ENCODE measurements around the gene CCDC124.

The CCDC124 gene

DNA sequence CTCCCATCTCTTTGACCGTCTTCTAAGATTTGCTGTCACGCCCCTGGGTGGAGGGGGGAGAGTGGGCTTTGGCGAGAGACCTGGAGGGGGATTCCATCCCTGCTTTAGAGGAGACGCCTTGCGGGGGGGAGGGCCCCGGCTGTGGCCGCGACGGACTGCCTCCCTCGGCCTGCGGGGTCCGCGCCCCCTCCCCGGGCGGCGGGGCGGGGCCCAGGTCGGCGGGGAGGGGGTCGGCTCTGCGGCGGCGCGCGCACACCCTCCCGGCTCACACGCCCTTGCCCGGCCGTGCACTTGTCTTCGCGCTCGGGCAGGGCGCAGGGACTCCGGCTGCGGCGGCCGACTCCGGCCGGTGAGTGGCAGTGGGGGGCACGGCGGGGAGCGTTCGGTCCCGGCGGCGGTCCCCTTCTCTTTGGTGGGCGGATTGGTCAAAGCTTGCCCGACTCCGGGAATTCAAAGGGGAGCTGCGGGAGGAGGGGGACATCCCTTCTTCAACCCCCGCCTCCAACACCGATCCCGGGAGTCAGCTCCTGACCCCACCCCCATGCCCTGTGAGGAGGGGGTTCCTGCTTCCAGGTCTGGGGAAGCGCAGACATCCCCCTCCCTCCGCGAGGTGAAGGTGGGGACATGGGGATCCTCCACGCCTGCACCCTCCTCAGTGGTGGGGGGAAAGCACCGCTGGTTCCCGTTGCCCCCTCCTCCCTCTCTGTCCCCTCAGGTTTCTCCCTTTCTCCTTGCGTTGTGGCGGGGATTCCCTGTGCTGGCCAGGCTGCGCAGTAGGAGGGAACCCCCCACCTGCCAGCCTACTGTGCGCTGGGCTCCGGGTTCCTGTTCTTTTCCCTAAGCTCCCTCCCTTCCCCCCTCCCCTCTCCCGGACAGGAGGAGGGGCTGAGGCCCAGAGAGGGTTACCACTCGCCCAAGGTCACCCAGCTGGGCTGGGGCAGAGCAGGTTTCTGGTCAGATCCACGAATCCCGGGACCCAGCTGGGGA, 19.5 kb downstream of the CCDC124 start:
- Histone ChIP-seq H3K9me3 (ENCODE audit: control insufficient read depth in 5 of 5, low read length in 5 of 5) (no peaks in the 10 kb centered on the region), H3K4me1 (ENCODE audit: control insufficient read depth in 5 of 5, insufficient read depth in 5 of 5, low read length in 5 of 5) (peaks cover 0 to 44% (median 38%) of the 10 kb centered on the region in 5 donors), H3K27me3 (ENCODE audit: control insufficient read depth in 5 of 5, insufficient read depth in 4 of 5, low read length in 5 of 5) (peaks cover 38 to 67% (median 51%) of the 10 kb centered on the region in 5 donors), H3K27ac (ENCODE audit: low read depth, low read length) (no peak overlapping the region), H3K36me3 (ENCODE audit: control insufficient read depth in 5 of 5, insufficient read depth in 5 of 5, low read length in 5 of 5) (no peaks in the 10 kb centered on the region), H3K4me3 (ENCODE audit: low read depth in 1 of 5, low read length in 5 of 5) (no peak overlapping the region), H3K9ac (ENCODE audit: low read length in 5 of 5) (no peak overlapping the region)

DNA sequence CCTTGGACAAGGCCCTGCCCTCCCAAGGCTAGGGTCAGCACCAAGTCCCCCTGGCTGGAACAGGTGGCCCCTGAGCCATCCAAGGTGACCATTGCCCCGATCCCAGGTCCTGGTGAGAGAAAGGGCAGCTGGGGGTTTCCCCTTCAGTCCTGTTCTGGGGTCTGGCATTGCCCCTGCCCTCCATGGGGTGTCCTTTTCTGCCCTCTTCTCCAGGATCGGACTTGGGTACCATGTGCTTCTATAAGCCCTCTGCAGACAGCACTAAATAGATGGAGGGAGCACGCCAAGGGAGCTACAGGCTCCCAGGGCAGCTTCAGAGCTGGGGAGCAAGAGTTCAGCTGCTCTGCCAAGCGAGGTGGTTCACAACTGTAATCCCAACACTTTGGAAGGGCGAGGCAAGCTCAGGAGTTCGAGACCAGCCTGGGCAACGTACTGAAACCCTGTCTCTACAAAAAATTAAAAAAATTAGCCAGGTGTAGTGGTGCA, 20.5 kb downstream of the CCDC124 start:
- Histone ChIP-seq H3K9me3 (ENCODE audit: control insufficient read depth in 5 of 5, low read length in 5 of 5) (peaks cover 0 to 2% (median 0%) of the 10 kb centered on the region in 5 donors), H3K9ac (ENCODE audit: low read length in 5 of 5) (no peak overlapping the region), H3K4me1 (ENCODE audit: control insufficient read depth in 5 of 5, insufficient read depth in 5 of 5, low read length in 5 of 5) (peaks cover 0 to 41% (median 36%) of the 10 kb centered on the region in 5 donors), H3K27ac (ENCODE audit: low read depth, low read length) (no peak overlapping the region), H3K4me3 (ENCODE audit: low read depth in 1 of 5, low read length in 5 of 5) (no peak overlapping the region), H3K27me3 (ENCODE audit: control insufficient read depth in 5 of 5, insufficient read depth in 4 of 5, low read length in 5 of 5) (peaks cover 46 to 77% (median 56%) of the 10 kb centered on the region in 5 donors), H3K36me3 (ENCODE audit: control insufficient read depth in 5 of 5, insufficient read depth in 5 of 5, low read length in 5 of 5) (no peaks in the 10 kb centered on the region)

DNA sequence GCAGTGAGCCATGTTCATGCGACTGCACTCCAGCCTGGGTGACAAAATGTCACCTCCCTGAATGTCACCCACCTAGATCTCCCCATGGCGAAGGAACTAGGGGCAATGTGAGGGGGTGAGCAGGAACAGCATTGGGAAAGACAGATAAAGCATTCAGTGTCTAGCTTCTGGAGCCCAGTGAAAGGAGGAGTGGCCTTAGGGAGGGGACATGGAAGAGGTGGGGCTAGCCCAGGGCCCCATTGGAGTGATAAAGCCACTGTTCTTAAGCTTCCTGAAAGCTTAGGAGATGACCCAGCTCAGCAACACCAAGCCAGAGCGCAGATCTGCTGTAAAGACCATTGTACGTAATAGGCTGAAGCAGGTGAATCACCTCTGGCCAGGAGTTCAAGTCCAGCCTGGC, 21.1 kb downstream of the CCDC124 start:
- H3K9ac ChIP-seq (ENCODE audit: low read length in 5 of 5): no peak overlapping the region
- H3K4me1 ChIP-seq (ENCODE audit: control insufficient read depth in 5 of 5, insufficient read depth in 5 of 5, low read length in 5 of 5): peaks cover 0 to 36% (median 32%) of the 10 kb centered on the region in 5 donors
- peaks cover 46 to 76% (median 56%) of the 10 kb centered on the region in 5 donors for H3K27me3 ChIP-seq (ENCODE audit: control insufficient read depth in 5 of 5, insufficient read depth in 4 of 5, low read length in 5 of 5)
- H3K9me3 ChIP-seq (ENCODE audit: control insufficient read depth in 5 of 5, low read length in 5 of 5): peaks cover 0 to 2% (median 0%) of the 10 kb centered on the region in 5 donors
- H3K36me3 ChIP-seq (ENCODE audit: control insufficient read depth in 5 of 5, insufficient read depth in 5 of 5, low read length in 5 of 5): no peaks in the 10 kb centered on the region
- no peak overlapping the region for H3K4me3 ChIP-seq (ENCODE audit: low read depth in 1 of 5, low read length in 5 of 5)
- no peak overlapping the region for H3K27ac ChIP-seq (ENCODE audit: low read depth, low read length)

DNA sequence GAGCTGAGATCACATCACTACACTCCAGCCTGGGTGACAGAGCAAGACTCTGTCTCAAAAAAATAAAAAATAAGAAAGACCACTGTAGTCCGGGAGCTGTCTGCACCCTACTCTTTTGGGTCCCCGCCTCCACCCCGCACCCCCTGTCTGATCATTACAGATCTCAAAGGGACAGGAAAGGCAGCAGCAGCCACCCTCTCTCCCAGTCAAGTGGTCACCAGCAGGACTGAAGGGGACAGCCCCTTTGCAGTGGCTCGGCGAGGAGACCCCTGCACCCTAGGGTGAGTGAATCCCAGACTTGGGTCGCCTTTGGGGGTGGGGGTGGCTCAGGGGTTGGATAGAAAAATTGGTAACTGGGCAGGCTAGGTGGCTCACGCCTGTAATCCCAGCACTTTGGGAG, 21.6 kb downstream of the CCDC124 start:
- peaks cover 46 to 70% (median 56%) of the 10 kb centered on the region in 5 donors for H3K27me3 ChIP-seq (ENCODE audit: control insufficient read depth in 5 of 5, insufficient read depth in 4 of 5, low read length in 5 of 5)

DNA sequence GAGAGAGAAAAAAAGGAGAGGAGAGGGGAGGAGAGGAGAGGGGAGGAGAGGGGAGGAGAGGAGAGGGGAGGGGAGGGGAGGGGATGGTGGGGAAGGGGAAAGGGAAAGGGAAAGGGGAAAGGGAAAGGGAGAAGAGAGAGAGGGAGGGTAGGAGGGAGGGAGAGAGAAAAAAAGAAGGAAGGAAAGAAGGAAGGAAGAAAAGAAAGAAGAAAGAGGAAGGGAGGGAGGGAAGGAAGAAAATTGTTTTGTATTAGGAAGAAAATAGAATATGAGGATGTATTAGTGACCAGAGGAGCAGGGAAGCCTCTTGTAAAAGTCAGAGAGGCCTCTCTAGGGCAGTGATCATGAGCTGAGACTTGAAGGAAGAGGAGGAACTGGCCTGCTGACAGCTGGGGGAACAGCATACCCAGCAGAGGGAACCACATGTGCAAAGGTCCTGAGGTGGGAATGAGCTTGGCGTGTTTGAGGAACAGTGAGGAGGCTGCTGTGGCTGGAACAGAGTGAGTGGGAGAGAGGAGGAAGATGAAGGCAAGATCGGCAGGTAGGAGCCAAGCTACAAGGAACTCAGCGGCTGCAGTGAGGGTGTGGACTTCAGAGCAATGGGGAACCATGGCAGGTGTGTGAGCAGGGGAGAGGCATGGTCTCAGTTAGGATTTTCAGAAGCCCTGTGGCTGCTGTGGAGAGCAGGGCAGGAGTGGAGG, 24.5 kb downstream of the CCDC124 start:
- no peaks in the 10 kb centered on the region for H3K36me3 ChIP-seq (ENCODE audit: control insufficient read depth in 5 of 5, insufficient read depth in 5 of 5, low read length in 5 of 5)
- peaks cover 0 to 5% (median 4%) of the 10 kb centered on the region in 5 donors for H3K4me1 ChIP-seq (ENCODE audit: control insufficient read depth in 5 of 5, insufficient read depth in 5 of 5, low read length in 5 of 5)
- H3K4me3 ChIP-seq (ENCODE audit: low read depth in 1 of 5, low read length in 5 of 5): no peak overlapping the region
- no peak overlapping the region for H3K27ac ChIP-seq (ENCODE audit: low read depth, low read length)
- H3K27me3 ChIP-seq (ENCODE audit: control insufficient read depth in 5 of 5, insufficient read depth in 4 of 5, low read length in 5 of 5): peaks cover 31 to 50% (median 39%) of the 10 kb centered on the region in 5 donors
- no peak overlapping the region for H3K9ac ChIP-seq (ENCODE audit: low read length in 5 of 5)
- H3K9me3 ChIP-seq (ENCODE audit: control insufficient read depth in 5 of 5, low read length in 5 of 5): peaks cover 0 to 2% (median 0%) of the 10 kb centered on the region in 5 donors

More for the DNA sequence above, 21.6 kb downstream of the CCDC124 start:
- H3K4me3 ChIP-seq (ENCODE audit: low read depth in 1 of 5, low read length in 5 of 5): no peak overlapping the region
- H3K27ac ChIP-seq (ENCODE audit: low read depth, low read length): no peak overlapping the region
- peaks cover 0 to 31% (median 28%) of the 10 kb centered on the region in 5 donors for H3K4me1 ChIP-seq (ENCODE audit: control insufficient read depth in 5 of 5, insufficient read depth in 5 of 5, low read length in 5 of 5)
- H3K36me3 ChIP-seq (ENCODE audit: control insufficient read depth in 5 of 5, insufficient read depth in 5 of 5, low read length in 5 of 5): no peaks in the 10 kb centered on the region
- H3K9me3 ChIP-seq (ENCODE audit: control insufficient read depth in 5 of 5, low read length in 5 of 5): peaks cover 0 to 2% (median 0%) of the 10 kb centered on the region in 5 donors
- H3K9ac ChIP-seq (ENCODE audit: low read length in 5 of 5): no peak overlapping the region

DNA sequence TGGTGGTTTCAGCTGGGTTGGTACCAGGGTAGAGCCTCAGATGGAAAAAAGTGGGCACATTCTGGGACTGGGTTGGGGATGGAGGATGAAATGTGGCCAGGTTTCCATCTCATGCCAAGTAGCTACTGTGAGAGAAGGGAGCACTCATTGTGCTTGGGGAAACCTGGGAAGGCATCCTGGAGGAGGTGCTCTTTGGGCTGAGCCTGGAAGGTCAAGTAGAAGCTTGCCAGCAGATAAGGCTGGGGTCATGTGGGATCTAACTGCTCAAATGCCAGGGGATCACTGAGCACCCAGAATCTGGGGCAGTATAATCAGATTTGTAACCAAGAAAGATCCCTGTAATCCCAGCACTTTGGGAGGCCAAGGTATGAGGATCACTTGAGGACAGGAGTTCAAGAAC, 25.1 kb downstream of the CCDC124 start:
- H3K9ac ChIP-seq (ENCODE audit: low read length in 5 of 5): no peak overlapping the region
- peaks cover 0 to 2% (median 0%) of the 10 kb centered on the region in 5 donors for H3K9me3 ChIP-seq (ENCODE audit: control insufficient read depth in 5 of 5, low read length in 5 of 5)
- H3K36me3 ChIP-seq (ENCODE audit: control insufficient read depth in 5 of 5, insufficient read depth in 5 of 5, low read length in 5 of 5): no peaks in the 10 kb centered on the region
- no peaks in the 10 kb centered on the region for H3K4me1 ChIP-seq (ENCODE audit: control insufficient read depth in 5 of 5, insufficient read depth in 5 of 5, low read length in 5 of 5)
- H3K27me3 ChIP-seq (ENCODE audit: control insufficient read depth in 5 of 5, insufficient read depth in 4 of 5, low read length in 5 of 5): peaks cover 26 to 47% (median 35%) of the 10 kb centered on the region in 5 donors
- H3K4me3 ChIP-seq (ENCODE audit: low read depth in 1 of 5, low read length in 5 of 5): no peak overlapping the region
- no peak overlapping the region for H3K27ac ChIP-seq (ENCODE audit: low read depth, low read length)

DNA sequence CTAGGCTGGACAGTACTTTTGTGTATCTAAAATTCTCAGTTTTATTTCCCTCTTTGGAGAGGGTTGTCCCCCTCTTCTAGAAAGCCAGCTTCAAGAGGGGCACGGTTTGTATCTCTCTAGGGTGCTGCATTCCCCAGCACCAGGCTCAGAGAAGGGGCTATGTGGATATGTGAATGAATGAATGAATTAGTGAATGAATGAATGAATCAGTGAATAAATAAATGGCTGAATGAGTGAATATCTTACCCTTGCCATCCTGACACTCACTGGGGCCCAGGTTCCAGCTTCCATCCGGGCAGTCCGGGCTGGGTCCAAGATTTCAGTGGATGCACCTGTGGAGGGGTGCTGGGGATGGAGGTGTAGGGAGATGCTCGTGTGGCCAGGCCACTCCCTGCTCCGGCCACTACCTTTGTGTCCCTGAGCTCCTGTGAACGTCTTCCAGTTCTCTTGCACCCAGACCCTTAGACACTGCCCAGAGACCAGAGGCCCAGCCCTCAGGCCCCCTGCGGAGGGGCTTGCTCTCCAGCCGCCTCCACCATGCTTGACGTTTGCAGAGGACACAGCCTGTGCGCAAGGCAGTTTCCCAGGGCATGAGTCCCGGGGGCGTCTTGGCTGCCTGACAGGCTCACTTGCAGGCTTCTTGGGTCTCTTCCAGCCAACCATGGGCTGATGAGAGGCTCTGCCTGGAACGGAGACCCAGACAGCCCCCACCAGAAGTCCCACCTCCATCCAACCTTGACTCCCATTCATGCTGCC, 31.3 kb downstream of the CCDC124 start:
- H3K4me1 ChIP-seq (ENCODE audit: control insufficient read depth in 5 of 5, insufficient read depth in 5 of 5, low read length in 5 of 5): peaks cover 0 to 7% (median 4%) of the 10 kb centered on the region in 5 donors
- no peaks in the 10 kb centered on the region for H3K36me3 ChIP-seq (ENCODE audit: control insufficient read depth in 5 of 5, insufficient read depth in 5 of 5, low read length in 5 of 5)
- no peak overlapping the region for H3K9ac ChIP-seq (ENCODE audit: low read length in 5 of 5)
- H3K9me3 ChIP-seq (ENCODE audit: control insufficient read depth in 5 of 5, low read length in 5 of 5): no peaks in the 10 kb centered on the region
- H3K27me3 ChIP-seq (ENCODE audit: control insufficient read depth in 5 of 5, insufficient read depth in 4 of 5, low read length in 5 of 5): peaks cover 27 to 48% (median 46%) of the 10 kb centered on the region in 5 donors
- no peak overlapping the region for H3K27ac ChIP-seq (ENCODE audit: low read depth, low read length)
- H3K4me3 ChIP-seq (ENCODE audit: low read depth in 1 of 5, low read length in 5 of 5): no peak overlapping the region

DNA sequence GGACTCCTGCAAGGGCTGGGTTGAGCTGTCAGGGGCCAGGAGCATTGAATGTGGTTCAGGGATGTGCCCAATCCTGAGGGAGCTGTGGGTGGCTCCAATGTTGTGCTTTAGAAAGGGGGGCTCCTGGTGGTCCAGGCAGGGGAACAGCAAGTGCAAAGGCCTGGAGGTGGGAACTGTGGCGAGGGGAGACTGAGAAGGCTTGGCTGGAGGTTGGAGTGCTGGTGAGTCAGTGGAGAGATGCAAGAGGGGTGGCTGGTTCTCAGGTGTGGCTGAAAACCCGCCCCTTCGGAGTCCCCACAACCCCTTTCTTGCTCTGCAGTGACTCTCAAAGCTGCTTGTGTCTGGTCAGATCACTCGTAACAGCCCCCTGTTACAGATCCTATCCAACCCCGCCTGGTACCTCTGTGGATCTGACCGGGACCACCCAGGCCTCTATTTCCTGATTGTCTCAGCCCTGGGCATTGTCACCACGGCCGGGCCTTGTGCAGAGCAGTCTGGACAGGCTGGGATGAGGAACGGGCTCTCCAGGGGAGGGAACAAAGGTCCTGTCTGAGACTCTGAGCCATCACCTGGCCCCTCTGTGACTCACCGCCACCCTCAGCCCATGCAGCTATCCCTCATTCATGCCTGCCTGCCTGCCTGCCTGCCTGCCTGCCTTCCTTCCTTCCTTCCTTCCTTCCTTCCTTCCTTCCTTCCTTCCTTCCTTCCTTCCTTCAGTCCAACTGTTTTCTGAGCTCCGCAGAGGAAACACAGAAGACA, 32.7 kb downstream of the CCDC124 start:
- Histone ChIP-seq H3K27me3 (ENCODE audit: control insufficient read depth in 5 of 5, insufficient read depth in 4 of 5, low read length in 5 of 5) (peaks cover 27 to 49% (median 46%) of the 10 kb centered on the region in 5 donors), H3K27ac (ENCODE audit: low read depth, low read length) (no peak overlapping the region)

DNA sequence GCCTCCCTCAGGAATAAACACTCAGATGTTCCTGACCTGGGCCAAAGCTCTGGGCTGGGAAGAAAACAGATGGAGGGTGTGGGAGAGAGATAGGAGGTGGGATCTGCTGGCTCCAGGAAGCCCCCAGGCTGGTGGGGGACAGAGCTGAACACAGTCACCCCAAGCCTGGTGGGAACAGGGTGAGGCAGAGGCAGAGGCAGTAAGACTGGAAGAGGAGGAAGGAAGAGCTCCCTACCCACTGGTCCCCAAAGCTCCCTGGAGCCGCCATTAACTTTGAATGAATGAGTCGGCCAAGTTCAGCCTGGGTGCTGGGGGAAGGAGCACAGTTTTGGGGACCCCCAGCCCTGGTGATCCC, 33.3 kb downstream of the CCDC124 start:
- H3K27ac ChIP-seq (ENCODE audit: low read depth, low read length): no peak overlapping the region
- H3K4me3 ChIP-seq (ENCODE audit: low read depth in 1 of 5, low read length in 5 of 5): no peak overlapping the region
- peaks cover 0 to 7% (median 4%) of the 10 kb centered on the region in 5 donors for H3K4me1 ChIP-seq (ENCODE audit: control insufficient read depth in 5 of 5, insufficient read depth in 5 of 5, low read length in 5 of 5)
- H3K27me3 ChIP-seq (ENCODE audit: control insufficient read depth in 5 of 5, insufficient read depth in 4 of 5, low read length in 5 of 5): peaks cover 27 to 48% (median 46%) of the 10 kb centered on the region in 5 donors
- H3K36me3 ChIP-seq (ENCODE audit: control insufficient read depth in 5 of 5, insufficient read depth in 5 of 5, low read length in 5 of 5): no peaks in the 10 kb centered on the region
- no peaks in the 10 kb centered on the region for H3K9me3 ChIP-seq (ENCODE audit: control insufficient read depth in 5 of 5, low read length in 5 of 5)
- no peak overlapping the region for H3K9ac ChIP-seq (ENCODE audit: low read length in 5 of 5)

More for the DNA sequence above, 32.7 kb downstream of the CCDC124 start:
- Histone ChIP-seq H3K9ac (ENCODE audit: low read length in 5 of 5) (no peak overlapping the region), H3K4me1 (ENCODE audit: control insufficient read depth in 5 of 5, insufficient read depth in 5 of 5, low read length in 5 of 5) (peaks cover 0 to 7% (median 4%) of the 10 kb centered on the region in 5 donors), H3K4me3 (ENCODE audit: low read depth in 1 of 5, low read length in 5 of 5) (no peak overlapping the region), H3K9me3 (ENCODE audit: control insufficient read depth in 5 of 5, low read length in 5 of 5) (no peaks in the 10 kb centered on the region), H3K36me3 (ENCODE audit: control insufficient read depth in 5 of 5, insufficient read depth in 5 of 5, low read length in 5 of 5) (no peaks in the 10 kb centered on the region)
